HG02678 (cell line): Measurements from ENCODE around the gene ANTXR1.
"Not testable (repeated sequence)": the region's sequence is repeated elsewhere in the genome, so short reads cannot be mapped to it uniquely, and the experiment has no call there.

Source experiments
- ATAC-seq: cut with Tn5 transposase; IDR thresholded peaks from one replicate; pipeline ENCODE4 v1.9.1; 2021; ENCODE audit warnings: mild to moderate bottlenecking, moderate library complexity; ENCODE audit not compliant: unreplicated experiment

Gene ANTXR1

DNA sequence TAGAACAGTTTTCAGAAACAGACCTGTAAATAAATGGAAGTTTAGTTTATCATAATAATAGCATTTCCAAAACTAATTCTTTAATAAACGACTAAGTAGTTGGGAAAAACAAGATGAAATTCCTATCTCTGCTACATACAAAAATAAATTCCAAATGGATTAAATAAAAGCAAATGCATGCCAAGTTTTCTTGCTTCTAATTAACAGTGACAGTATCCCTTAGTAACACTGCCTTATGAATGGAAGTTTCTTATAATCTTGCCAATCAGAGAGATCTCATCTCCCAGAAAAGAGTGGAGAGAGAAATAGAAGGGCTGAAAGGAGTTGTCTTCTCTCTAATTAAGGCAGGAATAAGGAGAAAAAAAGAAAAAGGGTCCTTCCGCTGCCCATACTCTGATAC, 240.1 kb downstream of the ANTXR1 start:
- no peak for ATAC-seq

DNA sequence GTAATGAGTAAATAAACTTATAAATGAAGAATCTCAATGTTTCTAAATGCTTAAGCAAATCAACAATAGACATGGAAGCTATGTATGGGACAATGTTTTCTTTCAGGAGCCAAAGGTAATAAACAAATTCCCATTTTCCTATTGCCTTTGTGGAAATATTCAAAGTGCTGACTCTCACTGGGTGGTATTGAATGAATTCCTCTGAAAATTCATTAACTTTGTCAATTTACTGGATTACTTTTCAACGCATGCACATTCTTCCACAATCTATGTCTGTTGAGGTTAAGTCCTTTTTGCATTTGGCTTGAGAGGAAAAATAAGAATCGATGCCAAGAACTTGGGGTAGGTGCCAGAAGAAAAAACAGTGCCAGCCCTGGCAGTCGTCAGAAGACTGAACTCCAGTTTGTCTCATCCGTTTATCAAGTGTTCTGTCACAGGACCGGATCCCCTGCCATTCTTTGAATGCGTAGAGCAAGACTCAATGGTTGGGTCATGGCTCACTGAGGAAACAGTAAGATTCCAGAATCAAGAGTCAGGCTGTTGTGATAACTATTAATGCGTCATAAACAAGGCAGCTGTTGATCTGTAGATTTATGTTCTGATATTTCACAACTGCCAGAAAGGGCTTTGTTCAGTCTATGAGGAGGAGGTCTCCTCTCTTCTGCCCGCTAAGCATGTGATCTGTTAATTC, 240.8 kb downstream of the ANTXR1 start:
- no peak for ATAC-seq

DNA sequence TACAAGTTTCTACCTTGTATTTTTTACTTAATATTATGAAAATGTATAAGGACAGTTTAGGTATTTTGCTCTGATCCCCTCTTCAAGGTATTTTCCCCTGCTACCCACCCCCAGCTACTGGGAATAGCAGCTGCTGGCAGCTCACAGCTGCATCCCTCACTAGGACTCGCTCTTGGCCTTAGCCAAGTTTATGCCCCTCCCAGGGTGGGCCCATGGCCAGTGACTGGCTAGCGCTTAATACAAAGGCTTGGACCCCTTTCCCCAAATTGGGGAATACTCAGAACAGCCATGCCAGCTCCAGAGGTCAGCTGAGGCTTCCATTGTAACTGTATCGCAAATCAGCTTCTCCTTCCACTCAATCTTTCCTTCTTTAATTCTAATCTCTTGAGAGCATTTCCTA, 242.8 kb downstream of the ANTXR1 start:
- no peak for ATAC-seq

DNA sequence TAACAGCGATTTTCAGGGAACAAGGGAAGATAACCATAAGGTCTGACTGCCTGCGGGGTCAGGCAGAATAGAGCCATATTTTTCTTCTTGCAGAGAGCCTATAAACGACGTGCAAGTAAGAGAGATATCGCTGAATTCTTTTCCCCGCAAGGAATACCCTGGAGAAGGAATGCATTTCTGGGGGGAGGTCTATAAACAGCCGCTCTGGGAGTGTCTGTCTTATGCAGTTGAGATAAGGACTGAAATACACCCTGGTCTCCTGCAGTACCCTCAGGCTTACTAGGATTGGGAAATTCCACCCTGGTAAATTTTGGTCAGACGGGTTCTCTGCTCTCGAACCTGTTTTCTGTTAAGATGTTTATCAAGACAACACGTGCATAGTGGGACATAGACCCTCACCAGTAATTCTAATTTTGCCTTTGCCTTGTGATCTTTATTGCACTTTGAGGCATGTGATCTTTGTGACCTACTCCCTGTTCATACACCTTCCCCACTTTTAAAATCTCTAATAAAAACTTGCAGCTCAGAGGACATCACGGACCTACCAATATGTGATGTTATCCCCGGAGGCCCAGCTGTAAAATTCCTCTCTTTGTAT, 247.1 kb downstream of the ANTXR1 start:
- ATAC-seq = not testable (repeated sequence)

DNA sequence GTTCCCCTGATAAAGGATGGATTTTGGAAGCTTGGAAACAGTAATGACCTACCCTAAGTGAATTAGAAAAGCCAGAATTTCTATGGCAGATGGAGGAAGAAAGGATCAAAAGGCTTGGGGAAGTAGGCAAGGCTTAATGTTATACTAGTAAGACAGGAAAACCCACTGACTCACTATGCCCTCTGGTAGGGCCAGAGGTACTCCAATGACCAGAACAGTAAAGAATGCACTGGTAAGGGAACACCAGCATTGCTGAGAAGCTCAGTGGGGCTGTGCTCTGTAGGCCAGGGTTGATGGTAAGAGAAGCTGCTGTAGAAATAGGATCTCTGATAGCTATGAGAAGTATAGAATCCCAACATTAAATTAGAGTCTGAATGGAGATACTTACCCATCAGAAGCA, 247.7 kb downstream of the ANTXR1 start:
- no peak for ATAC-seq

GRCh38 chr2:69269330-69269729, 256.4 kb downstream of the ANTXR1 start:
- ATAC-seq = no peak

DNA sequence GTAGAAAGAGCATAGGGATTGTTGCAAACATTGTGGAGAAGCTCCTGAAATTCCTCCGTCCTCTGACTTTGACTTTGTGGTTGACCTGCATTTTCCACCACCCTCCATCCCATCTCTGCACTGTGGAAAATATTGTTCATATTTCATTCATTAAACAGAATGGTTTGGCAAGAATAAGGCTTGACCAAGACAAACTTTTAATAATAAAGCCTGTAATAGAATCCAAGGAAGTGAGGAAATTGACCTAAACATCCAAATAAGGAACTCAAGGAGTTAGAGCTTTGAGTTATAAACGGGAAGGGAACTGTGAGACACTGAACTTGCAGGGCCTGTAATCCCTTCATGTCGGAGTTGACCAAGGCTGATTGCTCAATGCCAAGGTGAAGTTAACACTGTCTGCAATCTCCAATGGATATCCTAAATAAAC, 258.9 kb downstream of the ANTXR1 start:
- no peak for ATAC-seq

GRCh38 chr2:69272803-69273471, 260.0 kb downstream of the ANTXR1 start:
- no peak for ATAC-seq

DNA sequence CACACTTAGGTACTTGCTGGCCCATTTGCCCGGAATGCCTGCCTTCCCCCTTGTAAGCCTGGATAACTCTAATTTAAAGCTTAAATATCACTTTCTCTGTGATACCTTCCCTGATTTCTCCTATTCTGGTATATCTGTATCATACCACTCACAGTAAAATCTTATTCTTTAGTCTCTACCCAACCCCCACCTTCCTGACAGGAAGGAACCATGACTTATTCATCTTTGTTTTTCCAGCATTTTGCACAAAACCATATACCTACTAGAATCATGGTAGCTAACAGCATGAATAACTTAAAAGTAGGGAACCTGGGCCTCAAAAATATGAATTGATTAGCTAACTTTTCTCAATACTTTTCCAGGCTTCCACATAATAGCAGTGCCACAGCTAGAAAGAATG, 262.5 kb downstream of the ANTXR1 start:
- no peak for ATAC-seq

DNA sequence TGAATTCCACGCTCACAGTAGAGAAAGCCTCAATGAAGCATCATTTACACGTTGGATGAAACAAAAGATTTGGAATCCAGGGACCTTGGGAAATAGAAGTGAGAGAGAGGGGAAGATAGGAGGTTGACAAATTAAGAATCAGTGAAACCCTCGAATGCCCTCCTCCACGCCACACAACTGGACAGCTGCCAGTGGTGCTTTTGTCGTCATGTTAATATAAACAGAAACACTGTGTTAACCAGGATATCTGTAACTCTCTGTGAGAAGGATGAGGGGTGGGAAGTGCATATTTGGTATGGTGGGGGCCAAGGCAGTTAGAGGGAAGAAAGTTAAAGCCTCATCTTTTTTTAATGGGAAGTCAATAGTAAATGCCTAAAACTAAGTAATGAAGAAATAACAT, 265.4 kb downstream of the ANTXR1 start:
- ATAC-seq = no peak

DNA sequence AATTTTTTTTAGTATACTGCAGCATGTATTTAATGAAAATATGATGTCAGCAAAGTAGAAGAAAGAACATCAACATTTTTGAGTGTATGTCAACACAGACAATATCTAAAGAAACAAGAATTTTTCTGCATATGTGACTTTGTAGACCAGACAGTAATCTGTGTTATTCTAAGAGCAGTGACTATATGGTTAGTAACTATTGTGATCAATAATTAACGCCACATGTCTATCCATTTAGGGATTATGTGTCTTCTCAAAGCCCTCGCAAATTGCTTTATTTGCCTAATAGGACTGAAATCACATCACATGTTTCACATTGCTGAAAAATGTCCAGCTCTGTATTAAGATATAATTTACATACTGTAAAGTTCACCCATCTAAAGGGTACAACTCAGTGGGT, 266.2 kb downstream of the ANTXR1 start:
- ATAC-seq = no peak

DNA sequence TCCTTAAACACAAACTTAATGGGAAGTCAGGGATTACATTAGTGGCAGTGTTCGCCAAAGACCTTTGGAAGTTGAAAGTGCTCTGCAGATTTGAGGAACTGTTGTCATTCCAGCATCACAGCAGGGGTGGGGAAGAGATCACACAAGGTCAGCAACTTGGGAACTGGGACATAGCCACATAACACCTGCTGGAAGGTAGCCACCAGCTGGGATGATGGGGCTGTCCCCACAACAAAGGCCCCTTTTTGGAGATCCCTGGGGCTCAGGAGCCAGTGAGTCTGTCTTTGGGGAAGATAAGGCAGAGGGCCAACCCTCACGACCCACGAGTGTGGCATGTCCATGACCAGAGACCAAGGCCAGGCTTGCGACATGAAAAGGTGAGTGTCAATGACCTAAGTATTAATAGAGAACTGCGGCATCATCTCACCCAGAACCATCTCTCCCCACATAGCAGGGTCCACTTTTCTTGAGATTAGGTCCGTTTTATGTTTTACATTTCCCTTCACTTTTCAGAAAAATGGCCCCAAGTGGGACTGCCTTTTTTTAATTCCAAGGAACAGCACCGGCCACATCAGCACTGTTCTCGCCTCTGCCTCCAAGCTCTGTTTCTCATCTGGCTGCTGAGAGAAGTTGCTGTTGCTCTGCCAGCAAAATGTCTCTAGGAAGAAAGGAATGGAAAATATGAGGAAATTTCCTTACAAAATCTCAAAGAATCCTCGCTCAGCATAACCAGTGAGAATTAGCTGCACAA, 267.1 kb downstream of the ANTXR1 start:
- ATAC-seq = no peak

DNA sequence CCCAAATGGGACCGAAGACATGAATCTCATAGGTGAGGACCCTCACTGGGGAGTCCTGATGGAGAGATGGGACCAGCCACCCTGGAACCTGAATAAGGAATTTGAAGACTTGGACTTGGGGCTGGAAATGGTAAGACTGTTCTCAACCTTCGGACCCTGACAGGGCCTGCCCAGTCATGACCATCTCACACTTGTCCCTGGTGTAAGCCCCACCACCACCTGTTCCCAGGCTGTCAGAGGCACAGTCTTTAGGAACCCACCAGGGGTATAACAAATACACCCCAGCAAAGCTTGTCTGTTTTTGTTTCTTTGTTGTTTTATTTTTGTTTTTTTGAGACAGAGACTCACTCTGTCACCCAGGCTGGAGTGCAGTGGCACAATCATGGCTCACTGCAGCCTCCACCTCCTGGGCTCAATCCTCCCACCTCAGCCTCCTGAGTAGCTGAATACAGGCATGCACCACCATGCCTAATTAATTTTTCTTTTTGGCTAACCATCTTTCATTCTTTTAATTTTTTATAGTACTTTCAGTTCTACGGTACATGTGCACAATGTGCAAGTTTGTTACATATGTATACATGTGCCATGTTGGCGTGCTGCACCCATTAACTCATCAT, 267.9 kb downstream of the ANTXR1 start:
- no peak for ATAC-seq

DNA sequence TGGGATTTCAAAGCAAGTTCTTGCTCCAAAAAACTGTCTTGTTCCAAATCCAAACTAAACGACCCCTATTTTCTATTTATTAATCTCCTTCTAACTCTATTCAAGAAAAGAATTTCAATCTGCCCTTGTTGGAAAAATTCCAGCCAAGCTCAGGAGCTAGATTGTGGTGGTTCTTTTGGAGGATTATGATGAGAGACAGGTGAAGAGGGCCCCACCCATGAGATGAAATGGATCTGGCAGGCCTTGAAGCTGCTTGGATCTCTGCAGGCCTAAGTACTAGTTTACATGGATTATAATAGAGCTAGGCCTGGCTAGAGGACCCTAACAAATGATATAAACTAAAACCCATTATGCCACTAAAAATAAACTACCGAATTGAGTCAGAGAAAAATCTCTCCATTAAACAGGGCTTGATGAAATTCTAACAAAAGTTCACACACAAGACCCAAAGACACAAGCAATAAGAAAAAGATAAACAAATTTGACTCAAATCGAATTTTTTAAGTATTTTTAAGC, 272.5 kb downstream of the ANTXR1 start:
- no peak for ATAC-seq

DNA sequence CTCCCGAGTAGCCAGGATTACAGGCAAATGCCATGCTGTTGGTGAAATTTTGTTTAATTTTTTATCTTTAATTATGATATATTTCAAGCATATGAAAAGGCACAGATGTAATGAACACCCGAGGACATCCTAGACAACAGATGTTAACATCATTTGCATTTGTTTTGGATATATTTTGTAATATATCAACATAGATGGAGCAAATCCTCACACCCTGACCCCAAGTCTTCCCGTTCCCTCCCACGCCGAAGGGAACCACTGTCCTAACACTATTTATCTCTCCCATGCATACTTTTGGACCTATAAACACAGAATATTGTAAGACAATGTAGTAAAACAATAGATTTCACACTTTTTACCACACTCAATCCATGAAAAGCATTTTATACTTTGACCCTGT, 274.6 kb downstream of the ANTXR1 start:
- no peak for ATAC-seq

DNA sequence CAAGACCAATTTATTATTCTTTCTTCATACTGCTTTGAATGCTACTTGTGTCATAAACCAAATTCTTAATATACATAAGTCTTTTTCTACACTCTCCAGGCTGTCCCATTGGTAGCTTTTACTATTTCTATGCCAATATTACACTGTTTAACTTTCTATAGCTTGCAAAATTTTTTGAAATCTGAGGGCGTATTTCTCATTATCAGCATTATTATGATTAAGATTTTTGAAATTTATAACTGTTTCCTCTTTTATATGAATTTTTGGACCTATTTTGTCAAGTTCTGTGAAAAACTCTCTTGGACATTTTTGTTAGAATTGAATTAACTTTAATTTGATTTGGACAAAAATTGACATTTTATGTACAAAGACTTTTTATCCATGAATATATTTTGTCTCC, 275.4 kb downstream of the ANTXR1 start:
- ATAC-seq = no peak

GRCh38 chr2:69291004-69291650, 278.1 kb downstream of the ANTXR1 start:
- ATAC-seq = no peak

GRCh38 chr2:69291721-69292120, 278.7 kb downstream of the ANTXR1 start:
- ATAC-seq = no peak

- no peak for ATAC-seq
Measured at GRCh38 chr2:69292256-69292655, 279.3 kb downstream of the ANTXR1 start.

DNA sequence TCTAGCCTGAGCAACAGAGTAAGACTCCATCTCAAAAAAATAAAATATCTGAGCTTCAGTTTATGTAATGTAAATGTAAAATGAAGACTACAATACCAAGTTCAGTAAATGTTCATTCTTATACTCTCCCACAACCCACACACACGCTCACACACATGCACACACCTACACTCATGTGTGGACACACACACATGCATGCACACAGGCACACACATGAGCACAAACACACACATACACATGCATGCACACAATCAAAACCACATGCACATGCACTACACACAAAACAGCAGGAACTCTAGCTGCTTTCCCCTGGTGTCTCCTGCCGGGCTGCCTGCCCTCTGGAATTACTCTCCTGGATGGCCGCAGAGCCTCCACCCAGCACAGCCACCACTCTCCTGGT, 283.4 kb downstream of the ANTXR1 start:
- ATAC-seq = no peak
